H9 (cell line): ENCODE results near the gene CDK5. TPM values are rescaled to one million over a fixed set of nuclear protein-coding genes. Genes with fewer than 3 reads are reported as not detected.
A peak's percentile ranks its signal among the peaks of the same experiment; 100 is the strongest.

Source experiments
- DNase-seq: peaks from one replicate; pipeline ENCODE4 v3.0.0-alpha.2; 2017
- H2AFZ ChIP-seq: one replicate; pipeline ENCODE4 v1.6.1; 2013; ENCODE audit warnings: mild to moderate bottlenecking, low read length, control low read depth, moderate library complexity
- H2AK5ac ChIP-seq: 2 replicates; pipeline ENCODE4 v1.6.1; 2013; ENCODE audit warnings: low read length, control low read depth, mixed read lengths; ENCODE audit not compliant: insufficient read length
- H2BK120ac ChIP-seq: one replicate; pipeline ENCODE4 v1.6.1; 2013; ENCODE audit warnings: low read depth, mild to moderate bottlenecking, low read length, control low read depth, inconsistent platforms; ENCODE audit not compliant: poor library complexity, severe bottlenecking
- H2BK12ac ChIP-seq: 2 replicates; pipeline ENCODE4 v1.6.1; 2013; ENCODE audit warnings: low read length, control low read depth, mixed read lengths, low read depth; ENCODE audit not compliant: insufficient read length
- H2BK15ac ChIP-seq: 2 replicates; pipeline ENCODE4 v1.6.1; 2013; ENCODE audit warnings: low read depth, low read length, control low read depth
- H2BK20ac ChIP-seq: one replicate; pipeline ENCODE4 v1.6.1; 2013; ENCODE audit warnings: low read depth, mild to moderate bottlenecking, low read length, control low read depth, inconsistent platforms; ENCODE audit not compliant: poor library complexity, severe bottlenecking
- H2BK5ac ChIP-seq: 2 replicates; pipeline ENCODE4 v1.6.1; 2013; ENCODE audit warnings: low read length, control low read depth, mixed read lengths; ENCODE audit not compliant: insufficient read length
- H3K14ac ChIP-seq: 2 replicates; pipeline ENCODE4 v1.6.1; 2013; ENCODE audit warnings: low read length, control low read depth; ENCODE audit not compliant: insufficient read depth
- H3K18ac ChIP-seq: 2 replicates; pipeline ENCODE4 v1.6.1; 2013; ENCODE audit warnings: low read depth, mild to moderate bottlenecking, mixed read lengths, low read length, control low read depth; ENCODE audit not compliant: insufficient read length
- H3K23ac ChIP-seq: 2 replicates; pipeline ENCODE4 v1.6.1; 2013; ENCODE audit warnings: low read length, control low read depth, mixed read lengths, low read depth; ENCODE audit not compliant: insufficient read length
- H3K23me2 ChIP-seq: 2 replicates; pipeline ENCODE4 v1.6.1; 2013; ENCODE audit warnings: low read depth, mild to moderate bottlenecking, mixed read lengths, low read length, control low read depth; ENCODE audit not compliant: insufficient read length, poor library complexity, severe bottlenecking
- H3K27ac ChIP-seq: 2 replicates; pipeline ENCODE4 v1.5.1; 2013; ENCODE audit warnings: low read length, control low read depth, mixed read lengths, low read depth; ENCODE audit not compliant: insufficient read length
- H3K27me3 ChIP-seq: 2 replicates; pipeline ENCODE4 v1.6.1; 2013; ENCODE audit warnings: low read length, control low read depth, inconsistent platforms; ENCODE audit not compliant: insufficient read depth
- H3K4ac ChIP-seq: 2 replicates; pipeline ENCODE4 v1.6.1; 2013; ENCODE audit warnings: low read depth, mild to moderate bottlenecking, control low read depth, inconsistent platforms, low read length, moderate library complexity
- H3K4me1 ChIP-seq: 2 replicates; pipeline ENCODE4 v1.6.1; 2013; ENCODE audit warnings: low read length, control low read depth, inconsistent platforms; ENCODE audit not compliant: insufficient read depth
- H3K4me2 ChIP-seq: 2 replicates; pipeline ENCODE4 v1.6.1; 2013; ENCODE audit warnings: low read length, control low read depth, mixed read lengths; ENCODE audit not compliant: insufficient read length, insufficient read depth
- H3K56ac ChIP-seq: 2 replicates; pipeline ENCODE4 v1.6.1; 2013; ENCODE audit warnings: low read depth, mild to moderate bottlenecking, mixed read lengths, low read length, control low read depth; ENCODE audit not compliant: insufficient read length
- H3K79me1 ChIP-seq: 2 replicates; pipeline ENCODE4 v1.6.1; 2013; ENCODE audit warnings: low read depth, mild to moderate bottlenecking, moderate library complexity, low read length, control low read depth, inconsistent platforms; ENCODE audit not compliant: insufficient read depth, poor library complexity, severe bottlenecking
- H3K79me2 ChIP-seq: 2 replicates; pipeline ENCODE4 v1.6.1; 2013; ENCODE audit warnings: low read length, control low read depth, inconsistent platforms; ENCODE audit not compliant: insufficient read depth
- H3K9ac ChIP-seq: 2 replicates; pipeline ENCODE4 v1.6.1; 2013; ENCODE audit warnings: low read length, control low read depth, mixed read lengths; ENCODE audit not compliant: insufficient read length; ENCODE audit errors: extremely low read depth
- H3K9me3 ChIP-seq: one replicate; pipeline ENCODE4 v1.6.1; 2013; ENCODE audit warnings: low read depth, low read length, inconsistent platforms; ENCODE audit not compliant: control insufficient read depth
- H3T11ph ChIP-seq: one replicate; pipeline ENCODE4 v1.6.1; 2013; ENCODE audit warnings: mild to moderate bottlenecking, low read length, control low read depth, inconsistent platforms
- H4K20me1 ChIP-seq: one replicate; pipeline ENCODE4 v1.6.1; 2013; ENCODE audit not compliant: control insufficient read depth, insufficient read length, insufficient read depth
- H4K5ac ChIP-seq: 2 replicates; pipeline ENCODE4 v1.6.1; 2013; ENCODE audit warnings: low read depth, mild to moderate bottlenecking, mixed read lengths, low read length, control low read depth; ENCODE audit not compliant: insufficient read length
- H4K8ac ChIP-seq: replicated peaks from 2 replicates; pipeline ENCODE4 v1.6.1; 2013; ENCODE audit warnings: low read length, control low read depth, mixed read lengths, low read depth; ENCODE audit not compliant: insufficient read length
- H4K91ac ChIP-seq: 2 replicates; pipeline ENCODE4 v1.6.1; 2013; ENCODE audit warnings: low read depth, mild to moderate bottlenecking, moderate library complexity, mixed read lengths, low read length, control low read depth; ENCODE audit not compliant: insufficient read length
- H3K27ac Mint-ChIP-seq, 3 experiments: 2 replicates in 2 of 3; 3 replicates in 1 of 3; pipeline ENCODE4 v1.8.0; 2020 to 2021; ENCODE audit warnings: mixed read lengths in 3 of 3, mild to moderate bottlenecking in 1 of 3, moderate library complexity in 1 of 3
- H3K27me3 Mint-ChIP-seq: 2 replicates; pipeline ENCODE4 v1.8.0; 2021; ENCODE audit warnings: low read depth, mild to moderate bottlenecking, moderate library complexity, mixed read lengths
- H3K36me3 Mint-ChIP-seq, 3 experiments: 2 replicates in 2 of 3; 3 replicates in 1 of 3; pipeline ENCODE4 v1.8.0; 2020 to 2021; ENCODE audit warnings: low read depth in 3 of 3, mixed read lengths in 3 of 3; ENCODE audit not compliant: insufficient read depth in 1 of 3
- H3K4me1 Mint-ChIP-seq, 2 experiments: 2 replicates each; pipeline ENCODE4 v1.8.0; 2020; ENCODE audit warnings: mixed read lengths in 2 of 2
- H3K4me3 Mint-ChIP-seq, 2 experiments: 2 replicates in 1 of 2; 3 replicates in 1 of 2; pipeline ENCODE4 v1.8.0; 2020 to 2021; ENCODE audit warnings: mild to moderate bottlenecking in 2 of 2, mixed read lengths in 2 of 2, moderate library complexity in 1 of 2
- H3K9me3 Mint-ChIP-seq, 2 experiments: 2 replicates in 1 of 2; 3 replicates in 1 of 2; pipeline ENCODE4 v1.8.0; 2020; ENCODE audit warnings: mild to moderate bottlenecking in 2 of 2, mixed read lengths in 2 of 2, moderate library complexity in 1 of 2
- WGBS: extraction: QIAGEN DNeasy Blood & Tissue Kit; methylation state at CpG from one replicate; pipeline ENCODE4 v1.1.7; 2013; ENCODE audit warnings: missing lambda C conversion rate, low lambda C conversion rate, mixed read lengths; ENCODE audit not compliant: insufficient read length; ENCODE audit errors: extremely low coverage; 5-methylcytosine and 5-hydroxymethylcytosine counted together
- total RNA-seq: library from RNA; stranded (reverse); gene quantifications from 2 replicates; pipeline ENCODE4 v1.2.1, GENCODE V29; 2021
- TF ChIP-seq, protein P1 (sequence below): fragments of 200-600 bp; sonication (generic); conservative IDR thresholded peaks from 3 replicates; pipeline ENCODE4 v1.8.0; 2021; ENCODE audit warnings: antibody characterized with exemption, mild to moderate bottlenecking

Gene CDK5
- total RNA-seq, 1 experiment from 2014 or later = 19.9 TPM

GRCh38 chr7:151011097-151011409 lies 46.6 kb downstream of the CDK5 start:
- Histone ChIP-seq H4K5ac (no peak overlapping the region), H3K23ac (no peak overlapping the region), H2BK20ac (no peak overlapping the region), H3K79me2 (no peaks in the 10 kb centered on the region), H3T11ph (no peak overlapping the region), H2BK5ac (no peak overlapping the region), H2BK15ac (no peak overlapping the region), H3K27ac (no peak overlapping the region), H3K4me2 (no peak overlapping the region), H3K27me3 (no peaks in the 10 kb centered on the region), H2BK120ac (no peak overlapping the region), H3K18ac (no peak overlapping the region), H3K23me2 (peaks cover 4% of the 10 kb centered on the region), H3K9me3 (no peaks in the 10 kb centered on the region), H3K4ac (no peak overlapping the region), H4K20me1 (no peaks in the 10 kb centered on the region), H3K4me1 (peaks cover 4% of the 10 kb centered on the region; the same call in 1 of the 2 replicates), H3K56ac (no peak overlapping the region), H2AK5ac (no peak overlapping the region), H2AFZ (no peak overlapping the region), H2BK12ac (no peak overlapping the region), H3K9ac (no peak overlapping the region), H4K91ac (no peak overlapping the region), H3K14ac (no peak overlapping the region), H4K8ac (no peak overlapping the region), H3K79me1 (no peaks in the 10 kb centered on the region)
- TF ChIP-seq, protein P1, sequence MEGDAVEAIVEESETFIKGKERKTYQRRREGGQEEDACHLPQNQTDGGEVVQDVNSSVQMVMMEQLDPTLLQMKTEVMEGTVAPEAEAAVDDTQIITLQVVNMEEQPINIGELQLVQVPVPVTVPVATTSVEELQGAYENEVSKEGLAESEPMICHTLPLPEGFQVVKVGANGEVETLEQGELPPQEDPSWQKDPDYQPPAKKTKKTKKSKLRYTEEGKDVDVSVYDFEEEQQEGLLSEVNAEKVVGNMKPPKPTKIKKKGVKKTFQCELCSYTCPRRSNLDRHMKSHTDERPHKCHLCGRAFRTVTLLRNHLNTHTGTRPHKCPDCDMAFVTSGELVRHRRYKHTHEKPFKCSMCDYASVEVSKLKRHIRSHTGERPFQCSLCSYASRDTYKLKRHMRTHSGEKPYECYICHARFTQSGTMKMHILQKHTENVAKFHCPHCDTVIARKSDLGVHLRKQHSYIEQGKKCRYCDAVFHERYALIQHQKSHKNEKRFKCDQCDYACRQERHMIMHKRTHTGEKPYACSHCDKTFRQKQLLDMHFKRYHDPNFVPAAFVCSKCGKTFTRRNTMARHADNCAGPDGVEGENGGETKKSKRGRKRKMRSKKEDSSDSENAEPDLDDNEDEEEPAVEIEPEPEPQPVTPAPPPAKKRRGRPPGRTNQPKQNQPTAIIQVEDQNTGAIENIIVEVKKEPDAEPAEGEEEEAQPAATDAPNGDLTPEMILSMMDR = no peak
- peaks cover 1 to 6% (median 6%) of the 10 kb centered on the region in 3 experiments; a peak in 5 of 7 replicates for H3K36me3 Mint-ChIP-seq
- peaks cover 36% of the 10 kb centered on the region for H3K27me3 Mint-ChIP-seq
- H3K4me3 Mint-ChIP-seq = peak overlapping the region; percentile 49 to 70; a peak in 4 of 5 replicates
- no CpG with 5 or more reads among the region's 1 CpG for WGBS
- peak overlapping the region in 1 of 3 experiments; percentile 92; a peak in 1 of 7 replicates for H3K27ac Mint-ChIP-seq
- no peaks in the 10 kb centered on the region for H3K9me3 Mint-ChIP-seq
- DNase-seq = no peak
- peaks cover 21 to 49% of the 10 kb centered on the region in 2 experiments for H3K4me1 Mint-ChIP-seq
